ENCODE results near the gene SERINC2. TPM values are rescaled to one million over a fixed set of nuclear protein-coding genes. Genes with fewer than 3 reads are reported as not detected.
"Not testable (repeated sequence)": the region's sequence is repeated elsewhere in the genome, so short reads cannot be mapped to it uniquely, and the experiment has no call there.

Gene SERINC2
- total RNA-seq, 1 donor from 2014 or later = 32.3 TPM

GRCh38 chr1:31427322-31427721, 14.3 kb downstream of the SERINC2 start:
- no peaks in the 10 kb centered on the region for H3K36me3 ChIP-seq
- ATAC-seq (no peak), DNase-seq (no peak)
- H3K4me3 ChIP-seq = no peak overlapping the region
- H3K9me3 ChIP-seq = no peaks in the 10 kb centered on the region
- intact Hi-C loops (cut with DNase I) = no loop called here
- H3K27ac ChIP-seq = no peak overlapping the region
- no peaks in the 10 kb centered on the region for H3K27me3 ChIP-seq (ENCODE audit: low read depth)
- H3K4me1 ChIP-seq = peaks cover 8% of the 10 kb centered on the region
- TF ChIP-seq, protein P1, sequence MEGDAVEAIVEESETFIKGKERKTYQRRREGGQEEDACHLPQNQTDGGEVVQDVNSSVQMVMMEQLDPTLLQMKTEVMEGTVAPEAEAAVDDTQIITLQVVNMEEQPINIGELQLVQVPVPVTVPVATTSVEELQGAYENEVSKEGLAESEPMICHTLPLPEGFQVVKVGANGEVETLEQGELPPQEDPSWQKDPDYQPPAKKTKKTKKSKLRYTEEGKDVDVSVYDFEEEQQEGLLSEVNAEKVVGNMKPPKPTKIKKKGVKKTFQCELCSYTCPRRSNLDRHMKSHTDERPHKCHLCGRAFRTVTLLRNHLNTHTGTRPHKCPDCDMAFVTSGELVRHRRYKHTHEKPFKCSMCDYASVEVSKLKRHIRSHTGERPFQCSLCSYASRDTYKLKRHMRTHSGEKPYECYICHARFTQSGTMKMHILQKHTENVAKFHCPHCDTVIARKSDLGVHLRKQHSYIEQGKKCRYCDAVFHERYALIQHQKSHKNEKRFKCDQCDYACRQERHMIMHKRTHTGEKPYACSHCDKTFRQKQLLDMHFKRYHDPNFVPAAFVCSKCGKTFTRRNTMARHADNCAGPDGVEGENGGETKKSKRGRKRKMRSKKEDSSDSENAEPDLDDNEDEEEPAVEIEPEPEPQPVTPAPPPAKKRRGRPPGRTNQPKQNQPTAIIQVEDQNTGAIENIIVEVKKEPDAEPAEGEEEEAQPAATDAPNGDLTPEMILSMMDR (IDR thresholded peaks at IDR 0.05) = no peak

- no peaks in the 10 kb centered on the region for H3K4me1 ChIP-seq
- H3K27me3 ChIP-seq (ENCODE audit: low read depth) = no peaks in the 10 kb centered on the region
- no peak overlapping the region for H3K4me3 ChIP-seq
- no peaks in the 10 kb centered on the region for H3K36me3 ChIP-seq
- DNase-seq = peak; percentile 25
- no peaks in the 10 kb centered on the region for H3K9me3 ChIP-seq
- no peak overlapping the region for H3K27ac ChIP-seq
- TF ChIP-seq, protein P1 (IDR thresholded peaks at IDR 0.05) = no peak
- no peak for ATAC-seq
- intact Hi-C loops (cut with DNase I) = no loop called here
These were observed 15.6 kb downstream of the SERINC2 start for GRCh38 chr1:31428436-31429221.

GRCh38 chr1:31429583-31429982, 16.6 kb downstream of the SERINC2 start:
- intact Hi-C loops (cut with DNase I) = no loop called here
- TF ChIP-seq, protein P1 (IDR thresholded peaks at IDR 0.05) = no peak
- Histone ChIP-seq H3K36me3 (no peaks in the 10 kb centered on the region), H3K4me3 (no peak overlapping the region), H3K27ac (no peak overlapping the region), H3K27me3 (ENCODE audit: low read depth) (no peaks in the 10 kb centered on the region), H3K4me1 (no peaks in the 10 kb centered on the region), H3K9me3 (no peaks in the 10 kb centered on the region)
- no peak for DNase-seq
- no peak for ATAC-seq

DNA sequence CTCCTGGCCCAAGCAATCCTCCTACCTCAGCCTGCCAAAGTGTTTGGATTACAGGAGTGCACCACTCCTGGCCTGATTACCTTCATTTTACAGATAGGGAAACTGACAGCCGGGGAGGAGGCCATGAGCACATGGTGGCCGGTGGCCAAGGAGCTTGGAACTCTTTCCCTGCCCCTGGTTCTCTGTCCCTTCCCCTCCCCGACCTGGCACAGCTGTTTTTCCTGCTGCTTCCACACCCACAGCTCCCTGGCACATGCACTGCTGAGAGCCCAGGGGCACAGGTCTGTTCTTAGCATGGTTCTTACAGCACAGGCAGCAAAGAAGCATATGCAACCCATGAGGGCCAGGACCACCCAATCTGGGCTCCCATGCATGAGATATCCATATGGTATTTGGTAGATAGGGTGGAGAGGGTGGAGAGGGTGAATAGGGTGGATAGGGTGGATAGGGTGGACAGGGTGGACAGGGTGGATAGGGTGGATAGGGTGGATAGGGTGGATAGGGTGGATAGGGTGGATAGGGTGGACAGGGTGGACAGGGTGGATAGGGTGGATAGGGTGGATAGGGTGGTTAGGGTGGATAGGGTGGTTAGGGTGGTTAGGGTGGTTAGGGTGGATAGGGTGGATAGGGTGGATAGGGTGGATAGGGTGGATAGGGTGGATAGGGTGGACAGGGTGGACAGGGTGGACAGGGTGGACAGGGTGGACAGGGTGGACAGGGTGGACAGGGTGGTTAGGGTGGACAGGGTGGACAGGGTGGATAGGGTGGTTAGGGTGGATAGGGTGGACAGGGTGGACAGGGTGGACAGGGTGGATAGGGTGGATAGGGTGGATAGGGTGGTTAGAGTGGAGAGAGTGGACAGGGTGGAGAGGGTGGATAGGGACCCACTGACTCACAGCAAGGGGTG, 18.6 kb downstream of the SERINC2 start:
- DNase-seq; H3K36me3 ChIP-seq; H3K27me3 ChIP-seq (ENCODE audit: low read depth); intact Hi-C loops (cut with DNase I); ATAC-seq; H3K9me3 ChIP-seq; H3K4me1 ChIP-seq; H3K27ac ChIP-seq; H3K4me3 ChIP-seq: not testable (repeated sequence)

GRCh38 chr1:31432592-31433395, 19.8 kb downstream of the SERINC2 start:
- ATAC-seq (no peak), DNase-seq (no peak)
- no peaks in the 10 kb centered on the region for H3K36me3 ChIP-seq
- intact Hi-C loops (cut with DNase I) = no loop called here
- H3K4me1 ChIP-seq = no peaks in the 10 kb centered on the region
- no peaks in the 10 kb centered on the region for H3K27me3 ChIP-seq (ENCODE audit: low read depth)
- H3K27ac ChIP-seq = no peak overlapping the region
- H3K9me3 ChIP-seq = no peaks in the 10 kb centered on the region
- TF ChIP-seq, protein P1 (IDR thresholded peaks at IDR 0.05) = no peak
- H3K4me3 ChIP-seq = no peak overlapping the region

Data from lower lobe of right lung (tissue), 2 donors.